ENCODE results near the gene POU3F1.

The POU3F1 gene

GRCh38 chr1:38028105-38028591 lies 18.4 kb downstream of the POU3F1 start:
- DNase-seq (ENCODE audit: low read depth in 2 of 2), result no peak

GRCh38 chr1:38027201-38028104 lies 19.1 kb downstream of the POU3F1 start:
- no peak for DNase-seq (ENCODE audit: low read depth in 2 of 2)

GRCh38 chr1:38026592-38027200 lies 19.9 kb downstream of the POU3F1 start:
- DNase-seq (ENCODE audit: low read depth in 2 of 2), result no peak

- DNase-seq (ENCODE audit: low read depth in 2 of 2), result no peak
Measured at GRCh38 chr1:38025664-38026063, 20.9 kb downstream of the POU3F1 start.

- no peak for DNase-seq (ENCODE audit: low read depth in 2 of 2)
Measured at GRCh38 chr1:38025233-38025632, 21.4 kb downstream of the POU3F1 start.

GRCh38 chr1:38022810-38023209 lies 23.8 kb downstream of the POU3F1 start:
- no peak for DNase-seq (ENCODE audit: low read depth in 2 of 2)

- DNase-seq (ENCODE audit: low read depth in 2 of 2), result no peak
Measured at GRCh38 chr1:38021969-38022368, 24.6 kb downstream of the POU3F1 start.

GRCh38 chr1:38020396-38020795 lies 26.2 kb downstream of the POU3F1 start:
- DNase-seq (ENCODE audit: low read depth in 2 of 2), result no peak

GRCh38 chr1:38018864-38019343 lies 27.7 kb downstream of the POU3F1 start:
- no peak for DNase-seq (ENCODE audit: low read depth in 2 of 2)

GRCh38 chr1:38015978-38016725 lies 30.4 kb downstream of the POU3F1 start:
- no peak for DNase-seq (ENCODE audit: low read depth in 2 of 2)

GRCh38 chr1:38014724-38015424 lies 31.7 kb downstream of the POU3F1 start:
- DNase-seq (ENCODE audit: low read depth in 2 of 2), result no peak

- DNase-seq (ENCODE audit: low read depth in 2 of 2), result no peak
Measured at GRCh38 chr1:38014171-38014570, 32.4 kb downstream of the POU3F1 start.

- no peak for DNase-seq (ENCODE audit: low read depth in 2 of 2)
Measured at GRCh38 chr1:38013227-38013622, 33.4 kb downstream of the POU3F1 start.

- peak; percentile 74 to 88 for DNase-seq (ENCODE audit: low read depth in 2 of 2)
Measured at GRCh38 chr1:38012363-38013226, 34.0 kb downstream of the POU3F1 start, which contains the start of gene UTP11. TSS of gene UTP11 (plus strand) at chr1:38012734. CDS start at chr1:38012803, 69 bp downstream.

- DNase-seq (ENCODE audit: low read depth in 2 of 2), result no peak
Measured at GRCh38 chr1:38009841-38010180, 36.8 kb downstream of the POU3F1 start.

- peak in 1 of 2 donors; percentile 33 for DNase-seq (ENCODE audit: low read depth in 2 of 2)
Measured at GRCh38 chr1:38009088-38009840, 37.3 kb downstream of the POU3F1 start.

GRCh38 chr1:38006008-38006828 lies 40.4 kb downstream of the POU3F1 start:
- no peak for DNase-seq (ENCODE audit: low read depth in 2 of 2)

GRCh38 chr1:38005195-38006007 lies 41.2 kb downstream of the POU3F1 start, which contains the start of gene FHL3:
TSS of gene FHL3 (minus strand) at chr1:38005514. CDS start at chr1:37999412, 6,102 bp downstream.
- no peak for DNase-seq (ENCODE audit: low read depth in 2 of 2)

Measured in activated CD8-positive, alpha-beta memory T cell treated with anti-CD3 and anti-CD28 coated beads for 4 hours (primary cell).